ENCODE results near the gene CPNE8. TPM values are rescaled to one million over a fixed set of nuclear protein-coding genes. Genes with fewer than 3 reads are reported as not detected.

Gene CPNE8
- total RNA-seq, 4 donors from 2014 or later: 11.1 to 35.2 (median 16.7) TPM

- no peaks in the 10 kb centered on the region for H3K4me1 ChIP-seq
- H3K36me3 ChIP-seq: no peaks in the 10 kb centered on the region
- intact Hi-C loops (cut with DNase I; ENCODE audit: low total_unique reads): no loop called here
- no peak overlapping the region for H3K27ac ChIP-seq
- no peaks in the 10 kb centered on the region for H3K27me3 ChIP-seq
- DNase-seq: no peak
- H3K4me3 ChIP-seq: no peak overlapping the region
- TF ChIP-seq POLR2A (IDR thresholded peaks at IDR 0.05) (no peak), CTCF (IDR thresholded peaks at IDR 0.05) (no peak)
- H3K9me3 ChIP-seq: no peaks in the 10 kb centered on the region
These were observed 208.1 kb downstream of the CPNE8 start for GRCh38 chr12:38697289-38697688.

- H3K36me3 ChIP-seq: no peaks in the 10 kb centered on the region
- no peak overlapping the region for H3K27ac ChIP-seq
- H3K4me1 ChIP-seq: no peaks in the 10 kb centered on the region
- H3K4me3 ChIP-seq: no peak overlapping the region
- intact Hi-C loops (cut with DNase I; ENCODE audit: low total_unique reads): no loop called here
- no peak for TF ChIP-seq CTCF (IDR thresholded peaks at IDR 0.05)
- no peak for TF ChIP-seq POLR2A (IDR thresholded peaks at IDR 0.05)
- DNase-seq: no peak
- H3K9me3 ChIP-seq: no peaks in the 10 kb centered on the region
- H3K27me3 ChIP-seq: no peaks in the 10 kb centered on the region
These were observed 210.3 kb downstream of the CPNE8 start for GRCh38 chr12:38695057-38695456.

GRCh38 chr12:38691164-38691563, 214.2 kb downstream of the CPNE8 start:
- Histone ChIP-seq H3K9me3 (no peaks in the 10 kb centered on the region), H3K4me1 (no peaks in the 10 kb centered on the region), H3K36me3 (no peaks in the 10 kb centered on the region), H3K4me3 (no peak overlapping the region), H3K27me3 (no peaks in the 10 kb centered on the region), H3K27ac (no peak overlapping the region)
- intact Hi-C loops (cut with DNase I; ENCODE audit: low total_unique reads): no loop called here
- TF ChIP-seq POLR2A (IDR thresholded peaks at IDR 0.05) (no peak), CTCF (IDR thresholded peaks at IDR 0.05) (no peak)
- no peak for DNase-seq

GRCh38 chr12:38690646-38691045, 214.7 kb downstream of the CPNE8 start:
- intact Hi-C loops (cut with DNase I; ENCODE audit: low total_unique reads): no loop called here
- H3K9me3 ChIP-seq: no peaks in the 10 kb centered on the region
- no peak overlapping the region for H3K27ac ChIP-seq
- no peaks in the 10 kb centered on the region for H3K36me3 ChIP-seq
- no peaks in the 10 kb centered on the region for H3K4me1 ChIP-seq
- no peak for TF ChIP-seq CTCF (IDR thresholded peaks at IDR 0.05)
- TF ChIP-seq POLR2A (IDR thresholded peaks at IDR 0.05): no peak
- H3K27me3 ChIP-seq: no peaks in the 10 kb centered on the region
- no peak overlapping the region for H3K4me3 ChIP-seq
- no peak for DNase-seq

GRCh38 chr12:38689704-38690103, 215.7 kb downstream of the CPNE8 start:
- Histone ChIP-seq H3K4me1 (no peaks in the 10 kb centered on the region), H3K9me3 (no peaks in the 10 kb centered on the region), H3K27ac (no peak overlapping the region), H3K27me3 (no peaks in the 10 kb centered on the region), H3K36me3 (no peaks in the 10 kb centered on the region), H3K4me3 (no peak overlapping the region)
- TF ChIP-seq POLR2A (IDR thresholded peaks at IDR 0.05) (no peak), CTCF (IDR thresholded peaks at IDR 0.05) (no peak)
- intact Hi-C loops (cut with DNase I; ENCODE audit: low total_unique reads): no loop called here
- no peak for DNase-seq
